T-helper 22 cell (primary cell): ENCODE data around the gene COL23A1.
"Not testable (repeated sequence)": the region's sequence is repeated elsewhere in the genome, so short reads cannot be mapped to it uniquely, and the experiment has no call there.

ENCODE experiments used
- DNase-seq: peaks from one replicate; pipeline ENCODE4 v3.0.0-alpha.2; 2020; ENCODE audit warnings: low read depth

The COL23A1 gene

GRCh38 chr5:178319541-178320041 is 270.6 kb downstream of the COL23A1 start:
- no peak for DNase-seq

- no peak for DNase-seq
Observed at GRCh38 chr5:178318893-178319292, 271.3 kb downstream of the COL23A1 start.

- no peak for DNase-seq
Observed at GRCh38 chr5:178318382-178318781, 271.8 kb downstream of the COL23A1 start.

GRCh38 chr5:178317727-178318126 is 272.5 kb downstream of the COL23A1 start:
- not testable (repeated sequence) for DNase-seq

GRCh38 chr5:178314961-178315820 is 275.0 kb downstream of the COL23A1 start:
- DNase-seq: no peak

GRCh38 chr5:178314061-178314660 is 276.0 kb downstream of the COL23A1 start:
- DNase-seq: no peak

GRCh38 chr5:178313316-178313715 is 276.9 kb downstream of the COL23A1 start:
- DNase-seq: no peak

- DNase-seq: no peak
Observed at GRCh38 chr5:178312880-178313282, 277.3 kb downstream of the COL23A1 start.

GRCh38 chr5:178310130-178310865 is 279.9 kb downstream of the COL23A1 start:
- no peak for DNase-seq

GRCh38 chr5:178309271-178310013 is 280.8 kb downstream of the COL23A1 start:
- DNase-seq: no peak

- DNase-seq: no peak
Observed at GRCh38 chr5:178308541-178309092, 281.6 kb downstream of the COL23A1 start.

- no peak for DNase-seq
Observed at GRCh38 chr5:178307267-178308045, 282.7 kb downstream of the COL23A1 start.

- no peak for DNase-seq
Observed at GRCh38 chr5:178306430-178307225, 283.6 kb downstream of the COL23A1 start.

- no peak for DNase-seq
Observed at GRCh38 chr5:178305801-178306200, 284.4 kb downstream of the COL23A1 start.

- no peak for DNase-seq
Observed at GRCh38 chr5:178304761-178305645, 285.2 kb downstream of the COL23A1 start.

GRCh38 chr5:178304016-178304415 is 286.2 kb downstream of the COL23A1 start:
- no peak for DNase-seq

- not testable (repeated sequence) for DNase-seq
Observed at GRCh38 chr5:178302321-178302720, 287.9 kb downstream of the COL23A1 start.

- no peak for DNase-seq
Observed at GRCh38 chr5:178301641-178302040, 288.6 kb downstream of the COL23A1 start.

- no peak for DNase-seq
Observed at GRCh38 chr5:178298283-178298807, 291.8 kb downstream of the COL23A1 start.
